ENCODE data around the gene EPC1. TPM values are rescaled to one million over a fixed set of nuclear protein-coding genes. Genes with fewer than 3 reads are reported as not detected.
"Not testable (repeated sequence)": the region's sequence is repeated elsewhere in the genome, so short reads cannot be mapped to it uniquely, and the experiment has no call there.

Gene EPC1, protein sequence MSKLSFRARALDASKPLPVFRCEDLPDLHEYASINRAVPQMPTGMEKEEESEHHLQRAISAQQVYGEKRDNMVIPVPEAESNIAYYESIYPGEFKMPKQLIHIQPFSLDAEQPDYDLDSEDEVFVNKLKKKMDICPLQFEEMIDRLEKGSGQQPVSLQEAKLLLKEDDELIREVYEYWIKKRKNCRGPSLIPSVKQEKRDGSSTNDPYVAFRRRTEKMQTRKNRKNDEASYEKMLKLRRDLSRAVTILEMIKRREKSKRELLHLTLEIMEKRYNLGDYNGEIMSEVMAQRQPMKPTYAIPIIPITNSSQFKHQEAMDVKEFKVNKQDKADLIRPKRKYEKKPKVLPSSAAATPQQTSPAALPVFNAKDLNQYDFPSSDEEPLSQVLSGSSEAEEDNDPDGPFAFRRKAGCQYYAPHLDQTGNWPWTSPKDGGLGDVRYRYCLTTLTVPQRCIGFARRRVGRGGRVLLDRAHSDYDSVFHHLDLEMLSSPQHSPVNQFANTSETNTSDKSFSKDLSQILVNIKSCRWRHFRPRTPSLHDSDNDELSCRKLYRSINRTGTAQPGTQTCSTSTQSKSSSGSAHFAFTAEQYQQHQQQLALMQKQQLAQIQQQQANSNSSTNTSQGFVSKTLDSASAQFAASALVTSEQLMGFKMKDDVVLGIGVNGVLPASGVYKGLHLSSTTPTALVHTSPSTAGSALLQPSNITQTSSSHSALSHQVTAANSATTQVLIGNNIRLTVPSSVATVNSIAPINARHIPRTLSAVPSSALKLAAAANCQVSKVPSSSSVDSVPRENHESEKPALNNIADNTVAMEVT
- total RNA-seq = 16.0 and 22.9 TPM in 2 replicates

- DNase-seq (ENCODE audit: low read depth) = no peak
- TF ChIP-seq, protein P1, sequence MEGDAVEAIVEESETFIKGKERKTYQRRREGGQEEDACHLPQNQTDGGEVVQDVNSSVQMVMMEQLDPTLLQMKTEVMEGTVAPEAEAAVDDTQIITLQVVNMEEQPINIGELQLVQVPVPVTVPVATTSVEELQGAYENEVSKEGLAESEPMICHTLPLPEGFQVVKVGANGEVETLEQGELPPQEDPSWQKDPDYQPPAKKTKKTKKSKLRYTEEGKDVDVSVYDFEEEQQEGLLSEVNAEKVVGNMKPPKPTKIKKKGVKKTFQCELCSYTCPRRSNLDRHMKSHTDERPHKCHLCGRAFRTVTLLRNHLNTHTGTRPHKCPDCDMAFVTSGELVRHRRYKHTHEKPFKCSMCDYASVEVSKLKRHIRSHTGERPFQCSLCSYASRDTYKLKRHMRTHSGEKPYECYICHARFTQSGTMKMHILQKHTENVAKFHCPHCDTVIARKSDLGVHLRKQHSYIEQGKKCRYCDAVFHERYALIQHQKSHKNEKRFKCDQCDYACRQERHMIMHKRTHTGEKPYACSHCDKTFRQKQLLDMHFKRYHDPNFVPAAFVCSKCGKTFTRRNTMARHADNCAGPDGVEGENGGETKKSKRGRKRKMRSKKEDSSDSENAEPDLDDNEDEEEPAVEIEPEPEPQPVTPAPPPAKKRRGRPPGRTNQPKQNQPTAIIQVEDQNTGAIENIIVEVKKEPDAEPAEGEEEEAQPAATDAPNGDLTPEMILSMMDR (IDR thresholded peaks at IDR 0.05; ENCODE audit: insufficient read depth, low read length, poor library complexity, severe bottlenecking) = no peak
- no peaks in the 10 kb centered on the region for H3K36me3 ChIP-seq (ENCODE audit: control insufficient read depth, insufficient read depth, low read length)
Observed at GRCh38 chr10:32346551-32347362, at the start of gene EPC1. Gene EPC1 (minus strand): TSS chr10:32347158. CDS start chr10:32346915, 243 bp downstream.

GRCh38 chr10:32393911-32394310, 47.0 kb upstream of the EPC1 start:
- no peak for DNase-seq (ENCODE audit: low read depth)

More at GRCh38 chr10:32346551-32347362, at the start of gene EPC1:
- Histone ChIP-seq H3K27me3 (ENCODE audit: control insufficient read depth, insufficient read depth, low read length) (no peaks in the 10 kb centered on the region), H3K4me3 (ENCODE audit: low read depth, low read length) (peak within 1 kb of the TSS; percentile 75)

GRCh38 chr10:32392284-32392683, 45.3 kb upstream of the EPC1 start:
- not testable (repeated sequence) for H3K36me3 ChIP-seq (ENCODE audit: control insufficient read depth, insufficient read depth, low read length); DNase-seq (ENCODE audit: low read depth); H3K4me3 ChIP-seq (ENCODE audit: low read depth, low read length); H3K27me3 ChIP-seq (ENCODE audit: control insufficient read depth, insufficient read depth, low read length)

More at GRCh38 chr10:32393911-32394310, 47.0 kb upstream of the EPC1 start:
- TF ChIP-seq, protein P1 (IDR thresholded peaks at IDR 0.05; ENCODE audit: insufficient read depth, low read length, poor library complexity, severe bottlenecking) = no peak
- Histone ChIP-seq H3K4me3 (ENCODE audit: low read depth, low read length) (no peak overlapping the region), H3K27me3 (ENCODE audit: control insufficient read depth, insufficient read depth, low read length) (no peaks in the 10 kb centered on the region), H3K36me3 (ENCODE audit: control insufficient read depth, insufficient read depth, low read length) (no peaks in the 10 kb centered on the region)

DNA sequence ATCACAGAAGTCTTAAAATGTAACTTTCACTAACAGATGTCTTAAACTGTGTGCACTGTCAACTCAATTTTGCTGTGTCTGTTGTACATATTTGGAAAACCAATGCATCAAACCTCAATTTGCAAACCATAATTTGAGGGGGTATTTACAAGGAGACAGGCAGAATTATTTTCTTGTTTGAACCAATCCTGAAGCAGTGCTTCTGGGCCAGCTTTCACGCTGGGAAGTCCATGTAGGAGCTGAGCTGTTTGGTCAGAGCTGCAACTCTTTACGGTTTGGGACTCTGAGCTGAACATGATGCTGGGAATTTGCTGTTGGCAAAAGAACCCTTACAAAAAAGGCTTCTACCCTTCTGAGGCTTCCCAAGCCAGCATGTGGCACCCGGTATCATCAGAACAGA, 43.2 kb upstream of the EPC1 start:
- Histone ChIP-seq H3K36me3 (ENCODE audit: control insufficient read depth, insufficient read depth, low read length) (no peaks in the 10 kb centered on the region), H3K27me3 (ENCODE audit: control insufficient read depth, insufficient read depth, low read length) (no peaks in the 10 kb centered on the region), H3K4me3 (ENCODE audit: low read depth, low read length) (no peak overlapping the region)
- DNase-seq (ENCODE audit: low read depth) = no peak
- TF ChIP-seq, protein P1 (IDR thresholded peaks at IDR 0.05; ENCODE audit: insufficient read depth, low read length, poor library complexity, severe bottlenecking) = no peak

GRCh38 chr10:32388258-32389027, 41.5 kb upstream of the EPC1 start:
- H3K36me3 ChIP-seq (ENCODE audit: control insufficient read depth, insufficient read depth, low read length) = no peaks in the 10 kb centered on the region
- no peak for DNase-seq (ENCODE audit: low read depth)
- H3K27me3 ChIP-seq (ENCODE audit: control insufficient read depth, insufficient read depth, low read length) = no peaks in the 10 kb centered on the region
- TF ChIP-seq, protein P1 (IDR thresholded peaks at IDR 0.05; ENCODE audit: insufficient read depth, low read length, poor library complexity, severe bottlenecking) = no peak
- no peak overlapping the region for H3K4me3 ChIP-seq (ENCODE audit: low read depth, low read length)
